LNCAP (cell line): ENCODE measurements around the gene KRT86.

Experiments
- TF ChIP-seq, protein P1 (sequence below): fragments of 450-650 bp; IDR thresholded peaks from 2 replicates; pipeline ENCODE4 v1.5.1; 2017; ENCODE audit warnings: mild to moderate bottlenecking

The KRT86 gene

DNA sequence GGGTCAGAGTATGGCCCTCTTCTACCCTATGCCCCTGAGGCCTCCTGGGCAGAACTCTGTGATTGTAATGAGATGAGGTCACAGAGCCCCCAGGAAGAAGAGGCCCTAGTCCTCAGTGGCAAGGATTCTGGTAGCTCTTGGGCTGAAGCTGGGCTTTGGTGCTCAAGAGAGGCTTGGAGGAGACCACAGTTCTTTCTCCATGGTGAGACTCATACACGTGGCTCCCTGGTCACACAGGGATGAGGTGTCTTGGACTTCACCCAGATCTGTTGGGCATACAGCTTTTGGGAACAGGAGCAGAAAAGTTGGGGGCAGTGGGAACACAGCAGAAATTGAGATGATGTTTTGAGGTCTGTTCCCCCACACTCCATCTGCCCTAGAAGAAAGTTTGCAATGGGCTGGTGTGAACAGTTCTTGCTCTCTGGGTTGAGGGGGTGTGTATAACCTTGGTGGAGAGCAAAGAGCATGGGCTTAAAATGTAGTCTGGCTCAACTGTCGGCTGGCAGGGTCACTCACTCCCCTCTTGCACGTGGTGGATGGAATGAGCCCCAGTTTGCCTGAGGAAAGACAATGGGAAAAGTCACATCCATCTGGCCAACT, at the start of gene KRT86:
KRT86 (plus strand) TSS at position 125 of the 600 bp plus-strand sequence. CDS start 27,272 bp downstream, outside the sequence.
- TF ChIP-seq, protein P1, sequence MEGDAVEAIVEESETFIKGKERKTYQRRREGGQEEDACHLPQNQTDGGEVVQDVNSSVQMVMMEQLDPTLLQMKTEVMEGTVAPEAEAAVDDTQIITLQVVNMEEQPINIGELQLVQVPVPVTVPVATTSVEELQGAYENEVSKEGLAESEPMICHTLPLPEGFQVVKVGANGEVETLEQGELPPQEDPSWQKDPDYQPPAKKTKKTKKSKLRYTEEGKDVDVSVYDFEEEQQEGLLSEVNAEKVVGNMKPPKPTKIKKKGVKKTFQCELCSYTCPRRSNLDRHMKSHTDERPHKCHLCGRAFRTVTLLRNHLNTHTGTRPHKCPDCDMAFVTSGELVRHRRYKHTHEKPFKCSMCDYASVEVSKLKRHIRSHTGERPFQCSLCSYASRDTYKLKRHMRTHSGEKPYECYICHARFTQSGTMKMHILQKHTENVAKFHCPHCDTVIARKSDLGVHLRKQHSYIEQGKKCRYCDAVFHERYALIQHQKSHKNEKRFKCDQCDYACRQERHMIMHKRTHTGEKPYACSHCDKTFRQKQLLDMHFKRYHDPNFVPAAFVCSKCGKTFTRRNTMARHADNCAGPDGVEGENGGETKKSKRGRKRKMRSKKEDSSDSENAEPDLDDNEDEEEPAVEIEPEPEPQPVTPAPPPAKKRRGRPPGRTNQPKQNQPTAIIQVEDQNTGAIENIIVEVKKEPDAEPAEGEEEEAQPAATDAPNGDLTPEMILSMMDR = no peak

DNA sequence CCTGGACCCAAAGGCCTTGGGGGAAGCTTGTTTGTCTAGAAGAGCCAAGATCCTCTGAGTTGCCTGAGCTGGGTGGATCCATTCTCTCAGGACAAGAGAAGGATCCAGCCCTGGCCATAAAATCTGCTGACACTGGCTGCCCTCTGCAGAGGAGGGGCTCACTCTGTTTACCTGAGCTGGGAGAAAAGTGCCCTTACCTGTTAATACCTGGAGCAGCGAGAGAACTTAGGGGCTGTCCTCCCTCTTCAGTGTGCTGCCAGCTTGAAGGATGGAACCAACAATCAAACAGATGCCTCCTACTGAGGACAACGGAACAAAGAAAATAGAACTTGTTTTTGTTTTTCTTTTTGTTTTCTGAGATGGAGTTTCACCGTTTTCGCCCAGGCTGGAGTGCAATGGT, 48.7 kb upstream of the KRT86 start:
- TF ChIP-seq, protein P1 = no peak

GRCh38 chr12:52226446-52226845, 48.0 kb upstream of the KRT86 start:
- TF ChIP-seq, protein P1 = no peak

GRCh38 chr12:52227606-52228166, 46.8 kb upstream of the KRT86 start:
- TF ChIP-seq, protein P1 = no peak

- TF ChIP-seq, protein P1 = no peak
Measured at GRCh38 chr12:52228366-52228765, 46.1 kb upstream of the KRT86 start.

DNA sequence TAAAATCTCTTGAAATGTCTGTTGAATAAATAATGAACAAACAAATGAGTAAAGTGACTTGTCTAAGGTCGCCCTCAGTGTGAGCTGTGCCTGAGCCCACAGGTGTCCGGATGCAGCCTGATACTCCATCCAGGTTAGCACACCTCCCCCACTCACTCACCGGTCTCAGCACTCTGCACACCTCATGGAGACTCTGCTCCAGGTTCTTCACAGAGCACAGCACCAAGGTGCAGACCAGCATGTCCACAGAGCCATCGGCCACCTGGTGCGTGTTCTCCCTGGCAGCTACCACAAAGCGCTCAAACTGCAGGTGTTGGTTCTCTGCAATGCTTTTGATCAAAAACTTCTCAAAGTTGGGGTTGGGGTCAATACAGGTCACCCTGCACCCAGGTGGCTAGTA, 45.5 kb upstream of the KRT86 start:
- TF ChIP-seq, protein P1 = no peak

DNA sequence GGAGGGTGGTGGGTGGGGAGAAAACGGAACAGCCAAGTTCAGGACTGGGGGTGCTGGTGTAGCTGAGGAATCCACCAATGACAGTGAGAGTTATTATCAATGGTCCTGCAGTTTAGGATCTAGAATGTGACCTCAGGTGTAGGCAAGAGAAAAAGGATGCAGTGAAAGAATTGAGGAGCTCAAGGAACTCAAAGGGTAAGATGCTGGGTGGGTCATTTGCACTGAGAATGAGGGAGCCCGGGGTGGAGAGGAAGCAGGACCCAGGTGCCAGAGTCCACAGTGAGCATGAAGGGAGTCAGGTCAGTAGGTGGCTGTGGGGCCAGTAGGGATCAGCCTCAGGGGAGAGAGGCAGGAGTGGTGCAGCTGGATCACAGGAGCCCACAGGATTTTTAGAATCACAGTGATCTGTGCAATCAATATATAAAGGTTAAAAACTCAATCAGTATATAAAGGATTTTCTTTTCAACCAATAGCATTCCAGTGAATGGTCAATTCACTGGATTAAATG, 44.6 kb upstream of the KRT86 start:
- TF ChIP-seq, protein P1 = no peak
